ENCODE data around the gene NQO1.

The NQO1 gene

GRCh38 chr16:69712277-69712676 lies 14.1 kb downstream of the NQO1 start:
- Histone ChIP-seq H3K36me3 (ENCODE audit: control insufficient read depth, insufficient read depth, low read length) (peaks cover 22% of the 10 kb centered on the region), H3K4me1 (ENCODE audit: control insufficient read depth, insufficient read depth, low read length) (peaks cover 22% of the 10 kb centered on the region), H3K9me3 (ENCODE audit: control insufficient read depth, low read length) (no peaks in the 10 kb centered on the region), H3K27me3 (ENCODE audit: control insufficient read depth, insufficient read depth, low read length) (no peaks in the 10 kb centered on the region), H3K4me3 (ENCODE audit: low read length) (no peak overlapping the region), H3K9ac (ENCODE audit: low read length) (no peak overlapping the region)

- Histone ChIP-seq H3K4me3 (ENCODE audit: low read length) (no peak overlapping the region), H3K9me3 (ENCODE audit: control insufficient read depth, low read length) (no peaks in the 10 kb centered on the region), H3K36me3 (ENCODE audit: control insufficient read depth, insufficient read depth, low read length) (peaks cover 22% of the 10 kb centered on the region), H3K9ac (ENCODE audit: low read length) (no peak overlapping the region), H3K4me1 (ENCODE audit: control insufficient read depth, insufficient read depth, low read length) (peaks cover 22% of the 10 kb centered on the region), H3K27me3 (ENCODE audit: control insufficient read depth, insufficient read depth, low read length) (no peaks in the 10 kb centered on the region)
Measured at GRCh38 chr16:69711115-69711740, 15.1 kb downstream of the NQO1 start.

GRCh38 chr16:69709456-69710084 lies 16.8 kb downstream of the NQO1 start:
- Histone ChIP-seq H3K4me3 (ENCODE audit: low read length) (no peak overlapping the region), H3K9ac (ENCODE audit: low read length) (no peak overlapping the region), H3K36me3 (ENCODE audit: control insufficient read depth, insufficient read depth, low read length) (peaks cover 17% of the 10 kb centered on the region), H3K9me3 (ENCODE audit: control insufficient read depth, low read length) (no peaks in the 10 kb centered on the region), H3K4me1 (ENCODE audit: control insufficient read depth, insufficient read depth, low read length) (peaks cover 14% of the 10 kb centered on the region), H3K27me3 (ENCODE audit: control insufficient read depth, insufficient read depth, low read length) (no peaks in the 10 kb centered on the region)

- peaks cover 14% of the 10 kb centered on the region for H3K4me1 ChIP-seq (ENCODE audit: control insufficient read depth, insufficient read depth, low read length)
- no peaks in the 10 kb centered on the region for H3K9me3 ChIP-seq (ENCODE audit: control insufficient read depth, low read length)
- H3K27me3 ChIP-seq (ENCODE audit: control insufficient read depth, insufficient read depth, low read length): no peaks in the 10 kb centered on the region
- no peak overlapping the region for H3K4me3 ChIP-seq (ENCODE audit: low read length)
- H3K36me3 ChIP-seq (ENCODE audit: control insufficient read depth, insufficient read depth, low read length): peaks cover 15% of the 10 kb centered on the region
- no peak overlapping the region for H3K9ac ChIP-seq (ENCODE audit: low read length)
Measured at GRCh38 chr16:69707920-69708683, 18.3 kb downstream of the NQO1 start.

GRCh38 chr16:69706975-69707340 lies 19.4 kb downstream of the NQO1 start:
- H3K4me1 ChIP-seq (ENCODE audit: control insufficient read depth, insufficient read depth, low read length): peaks cover 7% of the 10 kb centered on the region
- no peaks in the 10 kb centered on the region for H3K9me3 ChIP-seq (ENCODE audit: control insufficient read depth, low read length)
- no peak overlapping the region for H3K9ac ChIP-seq (ENCODE audit: low read length)
- peaks cover 9% of the 10 kb centered on the region for H3K36me3 ChIP-seq (ENCODE audit: control insufficient read depth, insufficient read depth, low read length)
- H3K4me3 ChIP-seq (ENCODE audit: low read length): no peak overlapping the region
- H3K27me3 ChIP-seq (ENCODE audit: control insufficient read depth, insufficient read depth, low read length): no peaks in the 10 kb centered on the region

- Histone ChIP-seq H3K9me3 (ENCODE audit: control insufficient read depth, low read length) (no peaks in the 10 kb centered on the region), H3K9ac (ENCODE audit: low read length) (no peak overlapping the region), H3K27me3 (ENCODE audit: control insufficient read depth, insufficient read depth, low read length) (no peaks in the 10 kb centered on the region), H3K36me3 (ENCODE audit: control insufficient read depth, insufficient read depth, low read length) (peaks cover 6% of the 10 kb centered on the region), H3K4me3 (ENCODE audit: low read length) (no peak overlapping the region), H3K4me1 (ENCODE audit: control insufficient read depth, insufficient read depth, low read length) (peaks cover 1% of the 10 kb centered on the region)
Measured at GRCh38 chr16:69706256-69706974, 19.9 kb downstream of the NQO1 start.

- Histone ChIP-seq H3K4me1 (ENCODE audit: control insufficient read depth, insufficient read depth, low read length) (no peaks in the 10 kb centered on the region), H3K9me3 (ENCODE audit: control insufficient read depth, low read length) (no peaks in the 10 kb centered on the region), H3K36me3 (ENCODE audit: control insufficient read depth, insufficient read depth, low read length) (no peaks in the 10 kb centered on the region), H3K9ac (ENCODE audit: low read length) (no peak overlapping the region), H3K27me3 (ENCODE audit: control insufficient read depth, insufficient read depth, low read length) (no peaks in the 10 kb centered on the region), H3K4me3 (ENCODE audit: low read length) (no peak overlapping the region)
Measured at GRCh38 chr16:69703638-69704037, 22.7 kb downstream of the NQO1 start.

GRCh38 chr16:69701866-69702265 lies 24.5 kb downstream of the NQO1 start:
- Histone ChIP-seq H3K9ac (ENCODE audit: low read length) (no peak overlapping the region), H3K36me3 (ENCODE audit: control insufficient read depth, insufficient read depth, low read length) (no peaks in the 10 kb centered on the region), H3K4me3 (ENCODE audit: low read length) (no peak overlapping the region), H3K27me3 (ENCODE audit: control insufficient read depth, insufficient read depth, low read length) (no peaks in the 10 kb centered on the region), H3K9me3 (ENCODE audit: control insufficient read depth, low read length) (no peaks in the 10 kb centered on the region), H3K4me1 (ENCODE audit: control insufficient read depth, insufficient read depth, low read length) (no peaks in the 10 kb centered on the region)

- Histone ChIP-seq H3K36me3 (ENCODE audit: control insufficient read depth, insufficient read depth, low read length) (no peaks in the 10 kb centered on the region), H3K4me3 (ENCODE audit: low read length) (no peak overlapping the region), H3K9me3 (ENCODE audit: control insufficient read depth, low read length) (no peaks in the 10 kb centered on the region), H3K4me1 (ENCODE audit: control insufficient read depth, insufficient read depth, low read length) (no peaks in the 10 kb centered on the region), H3K9ac (ENCODE audit: low read length) (no peak overlapping the region), H3K27me3 (ENCODE audit: control insufficient read depth, insufficient read depth, low read length) (no peaks in the 10 kb centered on the region)
Measured at GRCh38 chr16:69701452-69701851, 24.9 kb downstream of the NQO1 start.

GRCh38 chr16:69699915-69700314 lies 26.4 kb downstream of the NQO1 start:
- no peaks in the 10 kb centered on the region for H3K27me3 ChIP-seq (ENCODE audit: control insufficient read depth, insufficient read depth, low read length)
- H3K4me3 ChIP-seq (ENCODE audit: low read length): no peak overlapping the region
- no peaks in the 10 kb centered on the region for H3K9me3 ChIP-seq (ENCODE audit: control insufficient read depth, low read length)
- no peaks in the 10 kb centered on the region for H3K4me1 ChIP-seq (ENCODE audit: control insufficient read depth, insufficient read depth, low read length)
- no peak overlapping the region for H3K9ac ChIP-seq (ENCODE audit: low read length)
- H3K36me3 ChIP-seq (ENCODE audit: control insufficient read depth, insufficient read depth, low read length): peaks cover 3% of the 10 kb centered on the region

GRCh38 chr16:69698404-69698803 lies 28.0 kb downstream of the NQO1 start:
- no peaks in the 10 kb centered on the region for H3K9me3 ChIP-seq (ENCODE audit: control insufficient read depth, low read length)
- peaks cover 10% of the 10 kb centered on the region for H3K36me3 ChIP-seq (ENCODE audit: control insufficient read depth, insufficient read depth, low read length)
- no peak overlapping the region for H3K9ac ChIP-seq (ENCODE audit: low read length)
- no peaks in the 10 kb centered on the region for H3K27me3 ChIP-seq (ENCODE audit: control insufficient read depth, insufficient read depth, low read length)
- no peak overlapping the region for H3K4me3 ChIP-seq (ENCODE audit: low read length)
- H3K4me1 ChIP-seq (ENCODE audit: control insufficient read depth, insufficient read depth, low read length): no peaks in the 10 kb centered on the region

- H3K27me3 ChIP-seq (ENCODE audit: control insufficient read depth, insufficient read depth, low read length): no peaks in the 10 kb centered on the region
- H3K4me1 ChIP-seq (ENCODE audit: control insufficient read depth, insufficient read depth, low read length): no peaks in the 10 kb centered on the region
- no peak overlapping the region for H3K4me3 ChIP-seq (ENCODE audit: low read length)
- H3K9me3 ChIP-seq (ENCODE audit: control insufficient read depth, low read length): no peaks in the 10 kb centered on the region
- no peak overlapping the region for H3K9ac ChIP-seq (ENCODE audit: low read length)
- H3K36me3 ChIP-seq (ENCODE audit: control insufficient read depth, insufficient read depth, low read length): peaks cover 22% of the 10 kb centered on the region
Measured at GRCh38 chr16:69693916-69694315, 32.4 kb downstream of the NQO1 start.
